K562 (cell line): ENCODE measurements around the gene SH3D19. TPM values are rescaled to one million over a fixed set of nuclear protein-coding genes. Genes with fewer than 3 reads are reported as not detected.

Source experiments
- CHD7 ChIP-seq: fragments of 200-600 bp; sonication (generic); IDR thresholded peaks from one replicate; pipeline ENCODE4 v1.6.1; 2012; ENCODE audit warnings: mild to moderate bottlenecking, low read depth, low read length, inconsistent platforms
- CREB3L1 ChIP-seq: fragments of 450-650 bp; IDR thresholded peaks from 2 replicates; pipeline ENCODE4 v1.6.1; 2014; ENCODE audit warnings: low read depth, mild to moderate bottlenecking, moderate library complexity, borderline replicate concordance
- FOXK1 ChIP-seq: sonication (generic); formaldehyde crosslinking; IDR thresholded peaks from 2 replicates; pipeline ENCODE4 v1.8.0; 2022; ENCODE audit warnings: missing genetic modification reagents, mild to moderate bottlenecking, borderline replicate concordance
- HCFC1 ChIP-seq: IDR thresholded peaks from 2 replicates; pipeline ENCODE4 v1.6.1; 2012; ENCODE audit warnings: low read depth, low read length, improper control_type of control experiment
- HLTF ChIP-seq: fragments of 450-650 bp; IDR thresholded peaks from 2 replicates; pipeline ENCODE4 v1.6.1; 2016
- KLF6 ChIP-seq: fragments of 250-450 bp; sonication (Bioruptor Pico); IDR thresholded peaks from 2 replicates; pipeline ENCODE4 v1.4.0; 2020; ENCODE audit warnings: mild to moderate bottlenecking, moderate library complexity, borderline replicate concordance
- NONO ChIP-seq, 2 experiments: fragments of 200-400 bp in 1 of 2; fragments of 450-650 bp in 1 of 2; formaldehyde crosslinking in 1 of 2; IDR thresholded peaks; 2 replicates each; pipeline ENCODE4 v1.6.1; 2017; ENCODE audit warnings: low read depth in 2 of 2, mild to moderate bottlenecking in 2 of 2, moderate library complexity in 2 of 2, low read length in 1 of 2
- SRSF1 ChIP-seq: fragments of 200-400 bp; formaldehyde crosslinking; IDR thresholded peaks from 2 replicates; pipeline ENCODE4 v1.6.1; 2017; ENCODE audit warnings: mild to moderate bottlenecking, low read depth, low read length, moderate library complexity
- TSC22D4 ChIP-seq: fragments of 450-650 bp; IDR thresholded peaks from 2 replicates; pipeline ENCODE4 v1.6.1; 2016; ENCODE audit warnings: missing genetic modification characterization, missing biosample characterization, control low read depth
- polyA plus RNA-seq, 8 experiments: library from polyadenylated mRNA; depleted of rRNA in 4 of 8; stranded (reverse) in 5 of 8; unstranded in 3 of 8; fragments of >200 nt; fragmentation: Nextera tagmentation in 2 of 8; fragmentation: Illumina TruSeq in 1 of 8; extraction: Ambion mirVana in 2 of 8; extraction: Trizol in 1 of 8; gene quantifications; 2 replicates each; pipeline versions ENCODE4 v1.2.1 to v1.2.3, GENCODE V29; 2011 to 2014; ENCODE audit warnings: inconsistent platforms in 1 of 8, missing spikeins in 1 of 8
- total RNA-seq, 7 experiments: library from RNA; depleted of rRNA in 6 of 7; stranded (reverse); fragments of >200 nt in 6 of 7; fragmentation: Illumina TruSeq in 2 of 7; extraction: Trizol in 2 of 7; gene quantifications; 2 replicates each; pipeline versions ENCODE4 v1.2.1 to v1.2.3, GENCODE V29; 2011 to 2021; ENCODE audit warnings: low replicate concordance in 1 of 7

SH3D19 gene
- total and polyA plus RNA-seq, 9 of the 15 experiments (the other 6 are each of a cell fraction or from before 2014, with no cell fraction given): 0.42 to 2.2 (median 1.1) TPM; not detected in 6

GRCh38 chr4:151313306-151314009 lies 11.9 kb downstream of the SH3D19 start (continued):
- TF ChIP-seq FOXK1 (CRISPR knock-in tag) (no peak), CHD7 (no peak), HCFC1 (no peak), TSC22D4 (no peak), SRSF1 (no peak), CREB3L1 (no peak), NONO (IDR thresholded peaks at IDR 0.05; ENCODE audit: low read depth in 2 of 2, low read length in 1 of 2) (no peak), HLTF (no peak), KLF6 (CRISPR knock-in tag) (no peak)
